GM13976 (cell line): ENCODE data around the gene DUSP16.

ENCODE experiments used
- DNase-seq: peaks from one replicate; pipeline ENCODE4 v3.0.0; 2012; ENCODE audit warnings: low spot score
- CTCF ChIP-seq: IDR thresholded peaks from 2 replicates; pipeline ENCODE4 v1.5.1; 2012; ENCODE audit warnings: borderline replicate concordance, mild to moderate bottlenecking; ENCODE audit not compliant: insufficient read depth; ENCODE audit errors: extremely low read depth, missing control alignments, control extremely low read depth
- in situ Hi-C: fragments of 300-500 bp; cut with MboI; formaldehyde crosslinking; loops from one replicate; pipeline ENCODE4 v1.12.0; 2022; ENCODE audit warnings: low sequenced_read_pairs, mixed read lengths, inconsistent platforms; ENCODE audit not compliant: unreplicated experiment

DUSP16 gene

GRCh38 chr12:12453635-12454034, 109.0 kb downstream of the DUSP16 start:
- no peak for TF ChIP-seq CTCF
- in situ Hi-C loops = no loop called here
- no peak for DNase-seq

GRCh38 chr12:12452326-12452902, 110.2 kb downstream of the DUSP16 start:
- no peak for TF ChIP-seq CTCF
- no peak for DNase-seq
- in situ Hi-C loops = no loop called here

- no peak for TF ChIP-seq CTCF
- DNase-seq = no peak
- in situ Hi-C loops = no loop called here
Observed at GRCh38 chr12:12451098-12451497, 111.6 kb downstream of the DUSP16 start.

- in situ Hi-C loops = no loop called here
- DNase-seq = no peak
- TF ChIP-seq CTCF = no peak
Observed at GRCh38 chr12:12450043-12450471, 112.6 kb downstream of the DUSP16 start.

GRCh38 chr12:12449533-12450025, 113.1 kb downstream of the DUSP16 start:
- in situ Hi-C loops = no loop called here
- no peak for DNase-seq
- no peak for TF ChIP-seq CTCF

- TF ChIP-seq CTCF = no peak
- DNase-seq = no peak
- in situ Hi-C loops = no loop called here
Observed at GRCh38 chr12:12447837-12448236, 114.8 kb downstream of the DUSP16 start.
